IPS-18a (cell line): ENCODE measurements around the gene RAB21.
"Not testable (repeated sequence)": the region's sequence is repeated elsewhere in the genome, so short reads cannot be mapped to it uniquely, and the experiment has no call there.

Experiments used
- H3K27ac ChIP-seq: one replicate; pipeline ENCODE4 v1.5.1; 2013; ENCODE audit warnings: low read length
- H3K27me3 ChIP-seq: one replicate; pipeline ENCODE4 v1.6.1; 2013; ENCODE audit warnings: mild to moderate bottlenecking, low read length; ENCODE audit not compliant: control insufficient read depth, insufficient read depth
- H3K36me3 ChIP-seq: one replicate; pipeline ENCODE4 v1.6.1; 2013; ENCODE audit warnings: low read depth, low read length; ENCODE audit not compliant: control insufficient read depth
- H3K4me1 ChIP-seq: one replicate; pipeline ENCODE4 v1.6.1; 2013; ENCODE audit warnings: low read depth, low read length; ENCODE audit not compliant: control insufficient read depth
- H3K4me3 ChIP-seq: one replicate; pipeline ENCODE4 v1.5.1; 2013; ENCODE audit warnings: low read length
- H3K9ac ChIP-seq: one replicate; pipeline ENCODE4 v1.6.1; 2013; ENCODE audit warnings: mild to moderate bottlenecking, low read length, moderate library complexity
- H3K9me3 ChIP-seq: one replicate; pipeline ENCODE4 v1.6.1; 2013; ENCODE audit warnings: low read depth, low read length; ENCODE audit not compliant: control insufficient read depth

RAB21 gene

GRCh38 chr12:71804505-71804904 is 49.8 kb downstream of the RAB21 start:
- Histone ChIP-seq H3K4me3 (no peak overlapping the region), H3K27me3 (no peaks in the 10 kb centered on the region), H3K9me3 (no peaks in the 10 kb centered on the region), H3K27ac (no peak overlapping the region), H3K9ac (no peak overlapping the region), H3K36me3 (no peaks in the 10 kb centered on the region), H3K4me1 (no peaks in the 10 kb centered on the region)

DNA sequence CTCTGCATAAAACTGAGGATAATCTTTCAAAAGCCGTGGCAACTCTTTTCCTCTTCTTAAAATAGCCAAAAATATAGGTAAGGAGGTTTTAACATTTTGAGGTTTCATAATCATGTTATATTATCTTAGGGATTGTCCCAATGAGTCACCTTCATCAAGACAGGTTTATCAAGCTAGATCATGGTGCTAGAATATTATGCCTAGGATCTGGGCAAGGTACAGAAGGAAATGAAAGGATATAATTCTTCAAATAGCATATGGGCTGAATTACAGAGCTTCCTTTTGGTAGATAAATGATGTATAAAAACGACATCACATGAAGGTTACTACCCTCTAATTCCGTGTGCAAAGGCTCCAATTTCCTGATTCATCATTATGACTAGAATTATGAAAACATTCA is 56.3 kb downstream of the RAB21 start:
- Histone ChIP-seq H3K4me1 (no peaks in the 10 kb centered on the region), H3K27me3 (no peaks in the 10 kb centered on the region)

DNA sequence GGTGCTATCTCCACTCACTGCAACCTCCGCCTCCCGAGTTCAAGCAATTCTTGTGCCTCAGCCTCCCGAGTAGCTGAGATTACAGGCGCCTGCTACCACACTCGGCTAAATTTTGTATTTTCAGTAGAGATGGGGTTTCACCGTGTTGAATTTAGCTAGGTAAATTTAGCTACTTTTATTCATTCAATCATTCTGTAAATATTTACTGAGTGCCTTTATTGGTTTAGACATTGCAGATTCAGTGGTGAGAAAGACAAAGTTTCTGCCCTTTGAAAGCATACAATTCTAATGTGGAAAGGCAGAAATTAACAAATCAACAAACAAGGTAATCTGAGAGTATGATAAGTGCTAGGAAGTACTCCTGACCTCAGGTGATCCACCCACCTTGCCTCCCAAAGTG is 60.6 kb downstream of the RAB21 start:
- H3K27ac ChIP-seq, H3K9ac ChIP-seq, H3K27me3 ChIP-seq, H3K9me3 ChIP-seq, H3K4me1 ChIP-seq, H3K36me3 ChIP-seq, H3K4me3 ChIP-seq: not testable (repeated sequence)

More for the DNA sequence above, 56.3 kb downstream of the RAB21 start:
- Histone ChIP-seq H3K36me3 (no peaks in the 10 kb centered on the region), H3K27ac (no peak overlapping the region), H3K9ac (no peak overlapping the region), H3K4me3 (no peak overlapping the region), H3K9me3 (no peaks in the 10 kb centered on the region)

DNA sequence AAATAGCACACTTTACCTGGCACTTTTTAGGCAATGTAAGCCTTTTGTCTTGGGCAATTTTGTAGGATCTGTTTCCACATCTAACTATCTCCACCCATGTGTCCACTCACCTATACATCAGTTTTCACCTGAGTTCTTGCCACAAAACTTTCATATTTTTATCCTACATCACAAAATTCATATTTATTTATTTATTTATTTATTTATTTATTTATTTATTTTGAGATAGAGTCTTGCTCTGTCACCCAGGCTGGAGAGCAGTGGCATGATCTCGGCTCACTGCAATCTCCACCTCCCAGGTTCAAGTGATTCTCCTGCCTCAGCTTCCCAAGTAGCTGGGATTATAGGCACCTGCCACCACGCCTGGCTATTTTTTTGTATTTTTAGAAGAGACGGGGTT is 67.4 kb downstream of the RAB21 start:
- not testable (repeated sequence) for H3K27me3 ChIP-seq, H3K36me3 ChIP-seq, H3K4me3 ChIP-seq, H3K9me3 ChIP-seq, H3K27ac ChIP-seq, H3K9ac ChIP-seq, H3K4me1 ChIP-seq

DNA sequence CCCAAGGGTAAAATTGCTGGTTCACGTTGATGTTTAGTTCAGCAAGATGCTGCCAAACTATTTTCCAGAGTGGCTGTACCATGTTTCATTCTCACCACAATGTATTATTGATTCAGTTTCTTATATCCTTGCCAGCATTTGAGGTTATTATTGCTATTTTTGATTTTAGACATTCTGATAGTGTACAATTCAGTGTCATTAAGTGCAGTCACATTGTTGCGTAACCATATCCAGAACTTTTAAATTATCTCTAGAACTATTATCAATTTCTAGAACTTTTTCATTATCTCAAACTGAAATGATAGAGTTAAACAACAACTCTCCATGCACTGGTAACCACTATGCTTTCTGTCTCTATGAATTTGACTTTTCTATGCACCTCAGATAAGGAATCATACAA is 74.2 kb downstream of the RAB21 start:
- Histone ChIP-seq H3K9ac (no peak overlapping the region), H3K4me1 (no peaks in the 10 kb centered on the region), H3K27ac (no peak overlapping the region), H3K27me3 (no peaks in the 10 kb centered on the region), H3K9me3 (no peaks in the 10 kb centered on the region), H3K36me3 (no peaks in the 10 kb centered on the region), H3K4me3 (no peak overlapping the region)

DNA sequence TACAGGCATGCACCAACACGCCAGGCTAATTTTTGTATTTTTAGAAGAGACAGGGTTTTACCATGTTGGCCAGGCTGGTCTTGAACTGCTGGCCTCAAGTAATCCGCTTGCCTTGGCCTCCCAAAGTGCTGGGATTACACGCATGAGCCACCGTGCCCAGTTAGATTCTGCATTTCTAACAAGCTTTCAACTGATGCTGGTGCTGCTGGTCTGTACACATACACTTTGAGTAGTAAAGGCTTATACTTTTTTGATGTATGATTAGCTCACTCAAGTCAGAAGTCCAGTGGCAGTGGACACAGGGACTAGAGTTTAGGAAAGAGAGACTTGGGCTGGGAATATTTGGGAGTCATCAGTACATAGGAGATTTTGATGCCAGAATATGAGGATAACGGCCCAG is 82.7 kb downstream of the RAB21 start:
- no peak overlapping the region for H3K9ac ChIP-seq
- no peak overlapping the region for H3K27ac ChIP-seq
- H3K27me3 ChIP-seq = peaks cover 11% of the 10 kb centered on the region
- H3K4me3 ChIP-seq = no peak overlapping the region
- H3K4me1 ChIP-seq = no peaks in the 10 kb centered on the region
- no peaks in the 10 kb centered on the region for H3K9me3 ChIP-seq
- H3K36me3 ChIP-seq = no peaks in the 10 kb centered on the region

DNA sequence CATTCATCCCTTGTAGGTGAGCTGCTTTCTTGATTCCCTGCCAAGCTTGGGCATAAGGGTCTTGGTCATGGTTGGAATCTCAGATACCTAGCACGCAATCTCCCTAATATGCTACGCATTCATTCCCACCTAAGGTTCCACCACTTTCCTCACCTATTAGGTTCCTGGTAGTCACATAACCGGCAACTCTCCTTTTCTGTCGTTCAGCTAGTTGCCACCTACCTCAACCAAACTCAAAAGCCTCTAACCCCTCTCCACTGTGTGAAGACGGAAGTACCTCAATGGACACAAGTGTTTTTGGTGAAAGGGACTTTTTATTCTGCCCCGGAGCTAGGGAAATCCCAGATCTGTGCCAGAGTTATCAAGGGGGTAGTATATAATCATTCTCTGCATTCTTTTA is 83.6 kb downstream of the RAB21 start:
- H3K9ac ChIP-seq = no peak overlapping the region
- H3K27me3 ChIP-seq = peaks cover 11% of the 10 kb centered on the region
- no peaks in the 10 kb centered on the region for H3K9me3 ChIP-seq
- no peaks in the 10 kb centered on the region for H3K4me1 ChIP-seq
- H3K4me3 ChIP-seq = no peak overlapping the region
- H3K36me3 ChIP-seq = no peaks in the 10 kb centered on the region
- H3K27ac ChIP-seq = no peak overlapping the region

GRCh38 chr12:71838676-71839075 is 84.0 kb downstream of the RAB21 start:
- Histone ChIP-seq H3K36me3 (no peaks in the 10 kb centered on the region), H3K4me1 (no peaks in the 10 kb centered on the region), H3K9ac (no peak overlapping the region), H3K27me3 (peaks cover 11% of the 10 kb centered on the region), H3K4me3 (no peak overlapping the region), H3K9me3 (no peaks in the 10 kb centered on the region), H3K27ac (no peak overlapping the region)

- no peaks in the 10 kb centered on the region for H3K4me1 ChIP-seq
- H3K36me3 ChIP-seq = no peaks in the 10 kb centered on the region
- peak overlapping the region; percentile 75 for H3K4me3 ChIP-seq
- H3K27ac ChIP-seq = peak overlapping the region; percentile 21
- H3K9me3 ChIP-seq = no peaks in the 10 kb centered on the region
- peak overlapping the region; percentile 80 for H3K9ac ChIP-seq
- peaks cover 11% of the 10 kb centered on the region for H3K27me3 ChIP-seq
Observed at GRCh38 chr12:71840231-71840847, 85.7 kb downstream of the RAB21 start.

DNA sequence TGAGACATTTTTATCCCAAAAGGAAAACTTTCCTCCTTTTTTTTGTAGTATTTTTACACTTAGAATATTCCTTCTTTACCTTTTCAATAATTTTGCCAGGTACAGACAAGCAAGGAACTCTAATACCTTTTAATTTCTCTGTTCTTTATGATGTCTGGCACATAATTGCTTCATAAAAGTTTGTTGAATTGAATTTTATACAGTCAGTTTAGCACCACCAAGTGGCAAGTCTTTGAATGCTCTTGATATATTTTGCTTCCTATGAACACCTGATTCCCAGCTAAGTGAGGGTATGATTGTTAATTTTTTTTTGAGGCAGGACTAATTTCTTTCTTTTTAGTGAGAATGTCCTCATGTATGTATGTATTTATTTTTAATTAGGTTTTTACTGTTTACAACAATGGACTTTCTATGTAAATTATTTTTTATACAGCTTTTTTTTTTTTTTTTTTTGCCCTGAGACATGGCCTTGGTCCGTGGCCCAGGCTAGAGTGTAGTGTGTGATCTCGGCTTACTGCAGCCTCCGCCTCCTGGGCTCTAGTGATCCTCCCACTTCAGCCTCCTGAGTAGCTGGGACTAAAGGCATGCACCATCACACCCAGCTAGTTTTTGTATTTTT is 91.8 kb downstream of the RAB21 start:
- Histone ChIP-seq H3K9me3 (no peaks in the 10 kb centered on the region), H3K36me3 (no peaks in the 10 kb centered on the region), H3K27ac (no peak overlapping the region), H3K4me3 (no peak overlapping the region), H3K4me1 (no peaks in the 10 kb centered on the region), H3K27me3 (no peaks in the 10 kb centered on the region), H3K9ac (no peak overlapping the region)

DNA sequence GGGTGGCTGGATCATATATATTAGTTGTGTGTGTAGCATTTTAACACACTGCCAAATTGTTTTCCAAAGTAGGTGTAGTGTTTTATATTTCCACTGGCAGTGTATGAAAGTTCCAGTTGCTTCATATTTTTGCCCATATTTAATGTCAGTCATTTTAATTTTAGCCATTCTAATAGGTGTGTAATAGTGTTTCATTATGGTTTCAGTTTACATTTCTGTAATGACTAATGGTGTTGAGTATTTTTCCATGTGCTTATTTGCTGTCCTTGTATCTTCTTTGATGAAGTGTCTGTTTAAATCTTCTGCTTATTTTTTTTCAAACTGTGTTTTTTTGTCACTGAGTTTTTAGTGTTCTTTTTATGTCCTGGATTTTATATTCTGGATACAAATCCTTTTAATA is 93.5 kb downstream of the RAB21 start:
- no peak overlapping the region for H3K4me3 ChIP-seq
- no peak overlapping the region for H3K9ac ChIP-seq
- no peaks in the 10 kb centered on the region for H3K4me1 ChIP-seq
- H3K9me3 ChIP-seq = no peaks in the 10 kb centered on the region
- H3K27ac ChIP-seq = no peak overlapping the region
- no peaks in the 10 kb centered on the region for H3K27me3 ChIP-seq
- H3K36me3 ChIP-seq = no peaks in the 10 kb centered on the region

GRCh38 chr12:71849109-71849851 is 94.6 kb downstream of the RAB21 start:
- no peaks in the 10 kb centered on the region for H3K9me3 ChIP-seq
- no peak overlapping the region for H3K4me3 ChIP-seq

More at GRCh38 chr12:71849109-71849851, 94.6 kb downstream of the RAB21 start:
- Histone ChIP-seq H3K9ac (no peak overlapping the region), H3K27me3 (no peaks in the 10 kb centered on the region), H3K36me3 (no peaks in the 10 kb centered on the region), H3K4me1 (no peaks in the 10 kb centered on the region), H3K27ac (no peak overlapping the region)
